Fibroblast of villous mesenchyme (primary cell): ENCODE results near the gene PGGT1B. TPM values are rescaled to one million over a fixed set of nuclear protein-coding genes. Genes with fewer than 3 reads are reported as not detected.
A peak's percentile ranks its signal among the peaks of the same experiment; 100 is the strongest.
"Not testable (repeated sequence)": the region's sequence is repeated elsewhere in the genome, so short reads cannot be mapped to it uniquely, and the experiment has no call there.

Experiments
- DNase-seq: peaks from one replicate; pipeline ENCODE4 v3.0.0-alpha.2; 2010; ENCODE audit warnings: low read depth
- H3K4me3 ChIP-seq: 2 replicates; pipeline ENCODE4 v1.5.1; 2011; ENCODE audit warnings: low read depth, mild to moderate bottlenecking, low read length
- CTCF ChIP-seq: IDR thresholded peaks from 2 replicates; pipeline ENCODE4 v1.5.1; 2012; ENCODE audit warnings: low read depth, mild to moderate bottlenecking, low read length; ENCODE audit not compliant: insufficient read depth
- total RNA-seq: library from RNA; depleted of rRNA; stranded (reverse); fragments of >200 nt; gene quantifications from 2 replicates; pipeline ENCODE4 v1.2.3, GENCODE V29; 2012

The PGGT1B gene
- total RNA-seq, 1 donor = 21.2 TPM

GRCh38 chr5:115262011-115262320 is 711 bp downstream of the PGGT1B start:
- H3K4me3 ChIP-seq = peak overlapping the region; percentile 95
- peak; percentile 51 for DNase-seq
- no peak for TF ChIP-seq CTCF

- no peak for TF ChIP-seq CTCF
- no peak for DNase-seq
- H3K4me3 ChIP-seq = no peak overlapping the region
Measured at GRCh38 chr5:115260248-115260647, 2.4 kb downstream of the PGGT1B start.

DNA sequence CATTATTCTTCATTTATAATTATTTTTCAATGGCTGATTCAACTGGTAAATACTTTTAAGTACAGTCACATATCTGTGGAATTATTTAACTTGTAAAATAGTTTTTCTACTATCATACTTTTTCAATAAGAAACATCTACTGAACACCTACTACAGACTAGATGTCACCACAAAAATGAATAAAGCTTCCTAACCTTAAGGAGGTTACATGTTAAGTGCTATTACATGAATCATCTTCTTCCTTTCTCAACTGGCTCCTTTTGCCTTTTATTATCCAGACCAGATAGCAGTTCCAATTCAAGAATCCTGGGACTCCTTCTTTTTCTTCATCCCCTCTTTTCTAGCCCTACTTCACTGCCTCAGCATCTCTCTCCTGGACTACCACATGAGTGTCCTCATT is 4.7 kb downstream of the PGGT1B start:
- DNase-seq = no peak
- no peak overlapping the region for H3K4me3 ChIP-seq
- TF ChIP-seq CTCF = no peak

DNA sequence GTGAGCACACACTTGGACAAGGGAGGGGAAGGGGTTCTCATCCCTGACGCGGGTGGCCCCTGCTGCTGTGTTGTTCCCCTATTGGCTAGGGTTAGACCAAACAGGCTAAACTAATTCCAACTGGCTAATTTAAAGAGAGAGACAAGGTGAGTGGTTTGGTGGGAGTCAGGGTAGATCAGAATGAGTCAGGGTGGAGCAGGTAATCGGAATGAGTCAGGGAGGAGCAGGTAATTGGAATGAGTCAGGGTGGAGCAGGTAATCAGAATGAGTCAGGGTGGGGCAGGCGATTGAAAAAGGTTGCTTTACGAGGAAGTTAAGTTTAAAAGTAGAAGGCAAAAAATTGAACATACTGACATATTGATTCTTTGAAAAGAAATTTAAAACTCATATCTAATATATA is 13.3 kb downstream of the PGGT1B start:
- DNase-seq, H3K4me3 ChIP-seq: not testable (repeated sequence)

DNA sequence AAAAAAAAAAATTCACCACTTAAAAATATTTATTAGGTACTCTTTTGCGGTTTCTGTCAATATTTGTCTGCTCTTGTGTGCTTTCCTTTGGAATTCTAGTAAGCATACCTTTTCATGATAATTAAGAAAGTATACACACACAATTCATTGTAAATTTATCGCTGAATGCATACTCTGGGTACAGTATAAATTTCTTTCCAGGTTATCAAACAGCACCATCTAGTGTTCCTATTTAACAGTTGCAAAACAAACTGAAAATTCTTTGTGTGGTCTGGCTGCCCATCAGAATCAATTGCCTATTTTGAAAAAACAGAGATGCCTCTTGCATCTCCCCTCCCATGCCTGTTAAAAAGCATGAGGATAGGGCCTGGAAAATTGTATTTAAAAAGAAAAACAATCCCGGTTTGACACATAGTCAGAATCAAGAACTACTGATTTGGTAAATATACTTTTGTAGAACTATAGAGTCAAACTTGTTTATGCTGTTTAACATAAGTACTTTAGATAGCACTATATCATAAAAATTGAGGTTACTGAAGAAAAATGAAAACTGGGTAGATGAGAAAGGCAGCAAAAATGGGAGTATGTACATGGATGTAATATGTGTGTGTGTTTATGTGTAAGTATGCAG is 16.2 kb downstream of the PGGT1B start:
- peak; percentile 51 for DNase-seq
- H3K4me3 ChIP-seq = no peak overlapping the region
- TF ChIP-seq CTCF = peak; percentile 68

GRCh38 chr5:115243412-115243811 is 19.3 kb downstream of the PGGT1B start:
- no peak for TF ChIP-seq CTCF
- DNase-seq = no peak
- H3K4me3 ChIP-seq = no peak overlapping the region

- DNase-seq = no peak
- H3K4me3 ChIP-seq = no peak overlapping the region
- TF ChIP-seq CTCF = no peak
Measured at GRCh38 chr5:115241881-115242642, 20.6 kb downstream of the PGGT1B start.
